ENCODE measurements around the gene PATE2. TPM values are rescaled to one million over a fixed set of nuclear protein-coding genes. Genes with fewer than 3 reads are reported as not detected.

Gene PATE2
- not detected in 5 replicates for total RNA-seq (2022; extraction: Qiagen RNA extraction; ENCODE audit: low read depth)

GRCh38 chr11:125778728-125779127 is at the start of gene PATE2:
PATE2 (minus strand) TSS chr11:125778828; CDS start chr11:125778773, 55 bp downstream.

GRCh38 chr11:125787827-125788226 is 9.2 kb upstream of the PATE2 start, which contains the start of gene PATE3:
PATE3 (plus strand) TSS chr11:125788127; CDS start chr11:125788152, 25 bp downstream.

GRCh38 chr11:125745979-125746378 is 32.6 kb downstream of the PATE2 start, which contains the start of gene PATE1:
PATE1 (plus strand) TSS chr11:125746279; CDS start chr11:125746305, 26 bp downstream.

Other genes starting within 250 kb of the PATE2 start
- 93.7 to 111 TPM (median 108 TPM) in 5 replicates for gene EI24, start 209.4 kb downstream of the PATE2 start, total RNA-seq (2022; extraction: Qiagen RNA extraction; ENCODE audit: low read depth)
- 94.3 to 115 TPM (median 111 TPM) in 5 replicates for gene STT3A, start 186.0 kb downstream of the PATE2 start, total RNA-seq (2022; extraction: Qiagen RNA extraction; ENCODE audit: low read depth)
- gene CHEK1, start 153.7 kb downstream of the PATE2 start, total RNA-seq (2022; extraction: Qiagen RNA extraction; ENCODE audit: low read depth) = 31.8 to 36.3 TPM (median 34.7 TPM) in 5 replicates
- gene ACRV1, start 98.0 kb downstream of the PATE2 start, total RNA-seq (2022; extraction: Qiagen RNA extraction; ENCODE audit: low read depth) = not detected in 5 replicates
- not detected in 5 replicates for gene PATE1, start 32.5 kb downstream of the PATE2 start, total RNA-seq (2022; extraction: Qiagen RNA extraction; ENCODE audit: low read depth)
- gene PATE3, start 9.3 kb upstream of the PATE2 start, total RNA-seq (2022; extraction: Qiagen RNA extraction; ENCODE audit: low read depth) = not detected in 5 replicates
- gene PATE4, start 54.5 kb upstream of the PATE2 start, total RNA-seq (2022; extraction: Qiagen RNA extraction; ENCODE audit: low read depth) = not detected in 5 replicates
- 14.7 to 17.8 TPM (median 17.5 TPM) in 5 replicates for gene HYLS1, start 108.8 kb upstream of the PATE2 start, total RNA-seq (2022; extraction: Qiagen RNA extraction; ENCODE audit: low read depth)
- gene PUS3, start 124.4 kb upstream of the PATE2 start, total RNA-seq (2022; extraction: Qiagen RNA extraction; ENCODE audit: low read depth) = 6.9 to 9.7 TPM (median 7.9 TPM) in 5 replicates
- 0.04 to 0.32 TPM (median 0.06 TPM) in 3 of 5 replicates, not detected in the others for gene DDX25, start 125.7 kb upstream of the PATE2 start, total RNA-seq (2022; extraction: Qiagen RNA extraction; ENCODE audit: low read depth)
- 0.01 TPM in 1 of 5 replicates, not detected in the others for gene VSIG10L2, start 167.2 kb upstream of the PATE2 start, total RNA-seq (2022; extraction: Qiagen RNA extraction; ENCODE audit: low read depth)

All from A549 treated with DMSO at 1 μM for 4 hours (cell line).